Nephron progenitor cell (in vitro differentiated cells): ENCODE results near the gene SUMO2.
"Not testable (repeated sequence)": the region's sequence is repeated elsewhere in the genome, so short reads cannot be mapped to it uniquely, and the experiment has no call there.

Source experiments
- DNase-seq: peaks from one replicate; pipeline ENCODE4 v3.0.0; 2021
- H3K27ac Mint-ChIP-seq: 2 replicates; pipeline ENCODE4 v1.8.0; 2021; ENCODE audit warnings: mild to moderate bottlenecking, moderate library complexity, mixed read lengths
- H3K27me3 Mint-ChIP-seq: 2 replicates; pipeline ENCODE4 v1.8.0; 2021; ENCODE audit warnings: mild to moderate bottlenecking, low read depth, mixed read lengths; ENCODE audit not compliant: poor library complexity
- H3K36me3 Mint-ChIP-seq: 2 replicates; pipeline ENCODE4 v1.8.0; 2021; ENCODE audit warnings: low read depth, mixed read lengths
- H3K4me1 Mint-ChIP-seq: 2 replicates; pipeline ENCODE4 v1.8.0; 2021; ENCODE audit warnings: mixed read lengths
- H3K4me3 Mint-ChIP-seq: 2 replicates; pipeline ENCODE4 v1.8.0; 2021; ENCODE audit warnings: mild to moderate bottlenecking, moderate library complexity, mixed read lengths
- H3K9me3 Mint-ChIP-seq: 2 replicates; pipeline ENCODE4 v1.8.0; 2021; ENCODE audit warnings: mild to moderate bottlenecking, moderate library complexity, mixed read lengths
- CTCF ChIP-seq: fragments of 200-600 bp; sonication (generic); IDR thresholded peaks from 2 replicates; pipeline ENCODE4 v1.5.0; 2021; ENCODE audit warnings: antibody characterized with exemption

The SUMO2 gene

GRCh38 chr17:75130059-75130631 is 52.6 kb downstream of the SUMO2 start:
- H3K27ac Mint-ChIP-seq = peak overlapping the region; percentile 53
- TF ChIP-seq CTCF = no peak
- no peaks in the 10 kb centered on the region for H3K9me3 Mint-ChIP-seq
- H3K36me3 Mint-ChIP-seq = peaks cover 14% of the 10 kb centered on the region
- no peaks in the 10 kb centered on the region for H3K27me3 Mint-ChIP-seq
- peak overlapping the region; percentile 92 for H3K4me3 Mint-ChIP-seq
- no peak for DNase-seq
- H3K4me1 Mint-ChIP-seq = peaks cover 33% of the 10 kb centered on the region

- peaks cover 39% of the 10 kb centered on the region for H3K4me1 Mint-ChIP-seq
- no peak for DNase-seq
- no peaks in the 10 kb centered on the region for H3K9me3 Mint-ChIP-seq
- H3K27me3 Mint-ChIP-seq = no peaks in the 10 kb centered on the region
- H3K4me3 Mint-ChIP-seq = peak overlapping the region; percentile 60
- peaks cover 10% of the 10 kb centered on the region for H3K36me3 Mint-ChIP-seq
- no peak for TF ChIP-seq CTCF
- peak overlapping the region; percentile 75 for H3K27ac Mint-ChIP-seq
Observed at GRCh38 chr17:75129576-75129975, 53.2 kb downstream of the SUMO2 start.

- no peak for DNase-seq
- H3K27ac Mint-ChIP-seq = no peak overlapping the region
- no peaks in the 10 kb centered on the region for H3K27me3 Mint-ChIP-seq
- H3K36me3 Mint-ChIP-seq = peaks cover 10% of the 10 kb centered on the region
- H3K4me3 Mint-ChIP-seq = peak overlapping the region; percentile 60
- no peaks in the 10 kb centered on the region for H3K9me3 Mint-ChIP-seq
- TF ChIP-seq CTCF = no peak
- peaks cover 40% of the 10 kb centered on the region for H3K4me1 Mint-ChIP-seq
Observed at GRCh38 chr17:75128694-75129505, 53.9 kb downstream of the SUMO2 start.

GRCh38 chr17:75127936-75128335 is 54.8 kb downstream of the SUMO2 start:
- H3K36me3 Mint-ChIP-seq, DNase-seq, H3K27me3 Mint-ChIP-seq, H3K9me3 Mint-ChIP-seq: not testable (repeated sequence)
- peaks cover 40% of the 10 kb centered on the region for H3K4me1 Mint-ChIP-seq
- H3K4me3 Mint-ChIP-seq = peak overlapping the region; percentile 65
- H3K27ac Mint-ChIP-seq = peak overlapping the region; percentile 96

- peaks cover 40% of the 10 kb centered on the region for H3K4me1 Mint-ChIP-seq
- H3K4me3 Mint-ChIP-seq = no peak overlapping the region
- H3K27ac Mint-ChIP-seq = no peak overlapping the region
- no peaks in the 10 kb centered on the region for H3K27me3 Mint-ChIP-seq
- H3K36me3 Mint-ChIP-seq = peaks cover 10% of the 10 kb centered on the region
- no peak for DNase-seq
- no peak for TF ChIP-seq CTCF
- no peaks in the 10 kb centered on the region for H3K9me3 Mint-ChIP-seq
Observed at GRCh38 chr17:75126954-75127353, 55.8 kb downstream of the SUMO2 start.

GRCh38 chr17:75125984-75126383 is 56.8 kb downstream of the SUMO2 start:
- H3K4me1 Mint-ChIP-seq = peaks cover 40% of the 10 kb centered on the region
- DNase-seq = no peak
- no peak overlapping the region for H3K4me3 Mint-ChIP-seq

More at GRCh38 chr17:75125984-75126383, 56.8 kb downstream of the SUMO2 start:
- peak overlapping the region; percentile 94 for H3K27ac Mint-ChIP-seq
- no peaks in the 10 kb centered on the region for H3K9me3 Mint-ChIP-seq
- H3K27me3 Mint-ChIP-seq = no peaks in the 10 kb centered on the region
- H3K36me3 Mint-ChIP-seq = peaks cover 17% of the 10 kb centered on the region
- no peak for TF ChIP-seq CTCF
